ENCODE measurements around the gene CRB2. TPM values are rescaled to one million over a fixed set of nuclear protein-coding genes. Genes with fewer than 3 reads are reported as not detected.

Gene CRB2
- total RNA-seq, 4 donors from 2014 or later: 2.2 to 19.4 (median 3.1) TPM

- Histone ChIP-seq H3K27ac (no peak overlapping the region), H3K9me3 (no peaks in the 10 kb centered on the region), H3K4me3 (no peak overlapping the region), H3K4me1 (no peaks in the 10 kb centered on the region), H3K27me3 (no peaks in the 10 kb centered on the region), H3K36me3 (no peaks in the 10 kb centered on the region)
- intact Hi-C loops (cut with DNase I; ENCODE audit: low total_unique reads): no loop called here
- TF ChIP-seq POLR2A (IDR thresholded peaks at IDR 0.05) (no peak), CTCF (IDR thresholded peaks at IDR 0.05) (no peak)
- DNase-seq: no peak
Observed at GRCh38 chr9:123319541-123320339, 36.3 kb upstream of the CRB2 start.

GRCh38 chr9:123320814-123321213 is 35.2 kb upstream of the CRB2 start:
- intact Hi-C loops (cut with DNase I; ENCODE audit: low total_unique reads): no loop called here
- Histone ChIP-seq H3K36me3 (no peaks in the 10 kb centered on the region), H3K9me3 (no peaks in the 10 kb centered on the region), H3K4me3 (no peak overlapping the region), H3K4me1 (no peaks in the 10 kb centered on the region), H3K27me3 (no peaks in the 10 kb centered on the region), H3K27ac (no peak overlapping the region)
- TF ChIP-seq CTCF (IDR thresholded peaks at IDR 0.05) (no peak), POLR2A (IDR thresholded peaks at IDR 0.05) (no peak)
- DNase-seq: no peak

GRCh38 chr9:123321616-123322272 is 34.3 kb upstream of the CRB2 start:
- intact Hi-C loops (cut with DNase I; ENCODE audit: low total_unique reads): no loop called here

GRCh38 chr9:123322273-123323195 is 33.5 kb upstream of the CRB2 start:
- Histone ChIP-seq H3K4me3 (no peak overlapping the region), H3K27me3 (no peaks in the 10 kb centered on the region), H3K9me3 (no peaks in the 10 kb centered on the region), H3K4me1 (no peaks in the 10 kb centered on the region), H3K27ac (no peak overlapping the region), H3K36me3 (no peaks in the 10 kb centered on the region)
- DNase-seq: no peak
- TF ChIP-seq POLR2A (IDR thresholded peaks at IDR 0.05) (no peak), CTCF (IDR thresholded peaks at IDR 0.05) (no peak)
- intact Hi-C loops (cut with DNase I; ENCODE audit: low total_unique reads): no loop called here

More at GRCh38 chr9:123321616-123322272, 34.3 kb upstream of the CRB2 start:
- DNase-seq: no peak
- Histone ChIP-seq H3K27me3 (no peaks in the 10 kb centered on the region), H3K4me3 (no peak overlapping the region), H3K27ac (no peak overlapping the region), H3K4me1 (no peaks in the 10 kb centered on the region), H3K9me3 (no peaks in the 10 kb centered on the region), H3K36me3 (no peaks in the 10 kb centered on the region)
- TF ChIP-seq CTCF (IDR thresholded peaks at IDR 0.05) (no peak), POLR2A (IDR thresholded peaks at IDR 0.05) (no peak)
